Smooth muscle cell of the pulmonary artery (primary cell): ENCODE data around the gene MINK1. TPM values are rescaled to one million over a fixed set of nuclear protein-coding genes. Genes with fewer than 3 reads are reported as not detected.

Experiments used
- total RNA-seq: library from RNA; depleted of rRNA; stranded (reverse); fragments of >200 nt; gene quantifications from 2 replicates; pipeline ENCODE4 v1.2.3, GENCODE V29; 2014

MINK1 gene
- 49.9 and 73.2 TPM in 2 replicates for total RNA-seq

GRCh38 chr17:4833178-4833940, at the start of gene MINK1:
Gene MINK1 (plus strand): TSS chr17:4833340. CDS start chr17:4833584, 244 bp downstream.

GRCh38 chr17:4786106-4786511, 47.0 kb upstream of the MINK1 start, which contains the start of gene VMO1:
Gene VMO1 (minus strand): TSS chr17:4786364. CDS start chr17:4786352, 12 bp downstream.

GRCh38 chr17:4788807-4789700, 44.1 kb upstream of the MINK1 start, which contains the start of gene GLTPD2:
Gene GLTPD2 (plus strand): TSS chr17:4788964. CDS start chr17:4789012, 48 bp downstream.

GRCh38 chr17:4802228-4802627, 30.9 kb upstream of the MINK1 start, which contains the start of gene C17orf114:
Gene C17orf114 (minus strand): TSS chr17:4802328.

GRCh38 chr17:4806777-4807604, 26.1 kb upstream of the MINK1 start, which contains the start of gene PLD2:
Gene PLD2 (plus strand): TSS chr17:4807152. CDS start chr17:4807773, 621 bp downstream.

GRCh38 chr17:4899341-4900230, 66.4 kb downstream of the MINK1 start, which contains the start of gene C17orf107:
Gene C17orf107 (plus strand): TSS chr17:4899536. CDS start chr17:4899763, 227 bp downstream.

GRCh38 chr17:4903051-4903818, 70.1 kb downstream of the MINK1 start, which contains the start of gene CHRNE:
Gene CHRNE (minus strand): TSS chr17:4903098. CDS start chr17:4903063, 35 bp downstream.

DNA sequence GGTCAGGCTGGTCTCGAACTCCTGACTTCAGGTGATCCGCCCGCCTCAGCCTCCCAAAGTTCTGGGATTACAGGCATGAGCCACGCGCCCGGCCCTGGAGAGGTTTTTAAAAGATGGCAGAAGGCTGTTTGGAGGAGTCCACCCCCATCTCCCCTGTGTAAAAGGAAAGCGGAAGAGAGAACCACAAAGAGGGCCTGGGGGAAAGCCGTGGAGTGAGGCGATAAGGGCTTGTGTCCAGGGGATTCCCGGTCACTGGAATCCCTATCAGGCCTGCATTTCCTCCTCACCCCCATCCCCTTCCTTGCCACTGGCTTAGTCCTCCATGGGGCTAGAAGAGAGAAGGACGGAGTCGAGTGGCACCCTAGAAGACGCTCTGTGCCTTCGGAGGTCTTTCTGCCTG, 98.8 kb downstream of the MINK1 start, which contains the start of gene GP1BA:
Gene GP1BA, plus strand, starts transcription at position 315 of the 400 bp plus-strand sequence. CDS start 328 bp downstream, outside the sequence.

GRCh38 chr17:4939796-4940554, 106.8 kb downstream of the MINK1 start, which contains the start of the genes RNF167 and SLC25A11:
Gene RNF167 (plus strand): TSS chr17:4940268. CDS start chr17:4940910, 642 bp downstream.
Gene SLC25A11 (minus strand): TSS chr17:4940046. CDS start chr17:4939910, 136 bp downstream.

Other genes with a start within 250 kb of the MINK1 start
- gene SMTNL2, start 248.8 kb upstream of the MINK1 start, total RNA-seq: 0.72 TPM in 1 of 2 replicates, not detected in the other
- gene ALOX15, start 191.7 kb upstream of the MINK1 start, total RNA-seq: 0.03 TPM in 1 of 2 replicates, not detected in the other
- 61.6 and 68.2 TPM in 2 replicates for gene PELP1, start 129.2 kb upstream of the MINK1 start, total RNA-seq
- 4.0 and 5.4 TPM in 2 replicates for gene ARRB2, start 122.7 kb upstream of the MINK1 start, total RNA-seq
- 11.4 and 11.7 TPM in 2 replicates for gene MED11, start 101.9 kb upstream of the MINK1 start, total RNA-seq
- 0.07 and 0.10 TPM in 2 replicates for gene ZMYND15, start 93.5 kb upstream of the MINK1 start, total RNA-seq
- gene CXCL16, start 93.4 kb upstream of the MINK1 start, total RNA-seq: 4.0 and 4.5 TPM in 2 replicates
- not detected in 2 replicates for gene TM4SF5, start 61.5 kb upstream of the MINK1 start, total RNA-seq
- 0.33 TPM in 2 replicates for gene VMO1, start 47.0 kb upstream of the MINK1 start, total RNA-seq
- gene GLTPD2, start 44.4 kb upstream of the MINK1 start, total RNA-seq: not detected in 2 replicates
- 88.0 and 106 TPM in 2 replicates for gene PSMB6, start 37.2 kb upstream of the MINK1 start, total RNA-seq
- gene PLD2, start 26.2 kb upstream of the MINK1 start, total RNA-seq: 16.4 and 25.9 TPM in 2 replicates
- gene C17orf107, start 66.2 kb downstream of the MINK1 start, total RNA-seq: 6.4 and 9.9 TPM in 2 replicates
- gene CHRNE, start 69.8 kb downstream of the MINK1 start, total RNA-seq: 0.33 and 2.8 TPM in 2 replicates
- gene GP1BA, start 98.9 kb downstream of the MINK1 start, total RNA-seq: not detected in 2 replicates
- 69.7 and 71.2 TPM in 2 replicates for gene SLC25A11, start 106.7 kb downstream of the MINK1 start, total RNA-seq
- gene RNF167, start 106.9 kb downstream of the MINK1 start, total RNA-seq: 26.6 and 27.2 TPM in 2 replicates
- 405 and 683 TPM in 2 replicates for gene PFN1, start 115.2 kb downstream of the MINK1 start, total RNA-seq
- gene ENO3, start 117.8 kb downstream of the MINK1 start, total RNA-seq: 3.3 and 3.4 TPM in 2 replicates
- 39.8 and 47.0 TPM in 2 replicates for gene SPAG7, start 134.5 kb downstream of the MINK1 start, total RNA-seq
- gene CAMTA2, start 154.3 kb downstream of the MINK1 start, total RNA-seq: 17.1 and 23.0 TPM in 2 replicates
- 0.23 and 0.46 TPM in 2 replicates for gene INCA1, start 164.2 kb downstream of the MINK1 start, total RNA-seq
- 83.3 and 112 TPM in 2 replicates for gene KIF1C, start 164.6 kb downstream of the MINK1 start, total RNA-seq
- gene SLC52A1, start 202.1 kb downstream of the MINK1 start, total RNA-seq: 0.07 and 0.13 TPM in 2 replicates
- 0.92 and 1.6 TPM in 2 replicates for gene ZFP3, start 245.1 kb downstream of the MINK1 start, total RNA-seq